GM13977 (cell line): ENCODE measurements around the gene SOS1.
A peak's percentile ranks its signal among the peaks of the same experiment; 100 is the strongest.
"Not testable (repeated sequence)": the region's sequence is repeated elsewhere in the genome, so short reads cannot be mapped to it uniquely, and the experiment has no call there.

Source experiments
- DNase-seq: peaks from one replicate; pipeline ENCODE4 v3.0.0; 2012; ENCODE audit warnings: low spot score
- CTCF ChIP-seq: IDR thresholded peaks from 2 replicates; pipeline ENCODE4 v1.5.1; 2012; ENCODE audit warnings: mild to moderate bottlenecking, control low read depth; ENCODE audit not compliant: insufficient read depth; ENCODE audit errors: extremely low read depth, missing control alignments
- in situ Hi-C: fragments of 300-500 bp; cut with MboI; formaldehyde crosslinking; loops from one replicate; pipeline ENCODE4 v1.12.0; 2022; ENCODE audit warnings: low sequenced_read_pairs, low pct_unique_long_range_greater_than_20kb, mixed read lengths, inconsistent platforms; ENCODE audit not compliant: unreplicated experiment

Gene SOS1

GRCh38 chr2:38947241-38948239 lies 173.3 kb downstream of the SOS1 start:
- in situ Hi-C loops: loop anchor here (10.0 kb wide), 1 partner anchor 277 kb away; no protein-coding TSS in a partner anchor
- TF ChIP-seq CTCF: peak; percentile 82
- peak; percentile 77 for DNase-seq

GRCh38 chr2:38945911-38946310 lies 174.9 kb downstream of the SOS1 start:
- no peak for TF ChIP-seq CTCF
- in situ Hi-C loops: loop anchor here (10.0 kb wide), 1 partner anchor 279 kb away; no protein-coding TSS in a partner anchor
- no peak for DNase-seq

- no peak for DNase-seq
- in situ Hi-C loops: loop anchor here (10.0 kb wide), 1 partner anchor 279 kb away; no protein-coding TSS in a partner anchor
- no peak for TF ChIP-seq CTCF
These were observed 175.5 kb downstream of the SOS1 start for GRCh38 chr2:38945372-38945771.

GRCh38 chr2:38943784-38944183 lies 177.1 kb downstream of the SOS1 start:
- no peak for TF ChIP-seq CTCF
- DNase-seq: no peak
- in situ Hi-C loops: loop anchor here (10.0 kb wide), 1 partner anchor 281 kb away; no protein-coding TSS in a partner anchor

- TF ChIP-seq CTCF: no peak
- in situ Hi-C loops: loop anchor here (10.0 kb wide), 1 partner anchor 284 kb away; no protein-coding TSS in a partner anchor
These were observed 180.1 kb downstream of the SOS1 start for GRCh38 chr2:38940746-38941145.

GRCh38 chr2:38937548-38937947 lies 183.3 kb downstream of the SOS1 start:
- TF ChIP-seq CTCF: no peak
- DNase-seq: no peak
- in situ Hi-C loops: no loop called here

More at GRCh38 chr2:38940746-38941145, 180.1 kb downstream of the SOS1 start:
- no peak for DNase-seq

GRCh38 chr2:38936516-38936915 lies 184.3 kb downstream of the SOS1 start:
- in situ Hi-C loops: not testable (repeated sequence)

More at GRCh38 chr2:38936516-38936915, 184.3 kb downstream of the SOS1 start:
- not testable (repeated sequence) for DNase-seq
